Lung (tissue), 12 donors: ENCODE results near the gene APLP1. TPM values are rescaled to one million over a fixed set of nuclear protein-coding genes. Genes with fewer than 3 reads are reported as not detected.

Source experiments
- ATAC-seq: fragments of 200-7000 bp; cut with Tn5 transposase; one replicate; pipeline ENCODE4 v1.9.1; 2020; ENCODE audit warnings: moderate number of reproducible peaks; ENCODE audit not compliant: insufficient read depth, low FRiP score
- DNase-seq, 3 donors: peaks; one replicate each; pipeline ENCODE4 v3.0.0-alpha.2; 2013 to 2017
- H3K27ac ChIP-seq, 2 donors: one replicate each; pipeline ENCODE4 v1.5.1; 2013; ENCODE audit warnings: mild to moderate bottlenecking in 2 of 2, moderate library complexity in 2 of 2, control low read depth in 1 of 2, inconsistent platforms in 1 of 2, low read depth in 1 of 2, low read length in 1 of 2
- H3K27me3 ChIP-seq, 3 donors: one replicate each; pipeline ENCODE4 v1.5.1; 2013; ENCODE audit warnings: low read length in 2 of 3; ENCODE audit not compliant: control insufficient read depth in 3 of 3, insufficient read depth in 3 of 3
- H3K36me3 ChIP-seq, 4 donors: one replicate each; pipeline ENCODE4 v1.5.1; 2013; ENCODE audit warnings: low read length in 4 of 4, mild to moderate bottlenecking in 1 of 4, moderate library complexity in 1 of 4; ENCODE audit not compliant: control insufficient read depth in 4 of 4, insufficient read depth in 4 of 4
- H3K4me1 ChIP-seq, 5 donors: one replicate each; pipeline ENCODE4 v1.5.1; 2013; ENCODE audit warnings: low read length in 5 of 5, mild to moderate bottlenecking in 2 of 5, moderate library complexity in 1 of 5; ENCODE audit not compliant: control insufficient read depth in 5 of 5, insufficient read depth in 5 of 5
- H3K4me3 ChIP-seq: one replicate; pipeline ENCODE4 v1.5.1; 2013; ENCODE audit warnings: mild to moderate bottlenecking, control low read depth, moderate library complexity
- H3K9ac ChIP-seq, 2 donors: one replicate each; pipeline ENCODE4 v1.5.1; 2013; ENCODE audit warnings: low read length in 2 of 2, control low read depth in 1 of 2; ENCODE audit not compliant: insufficient read depth in 1 of 2
- H3K9me3 ChIP-seq, 4 donors: one replicate each; pipeline ENCODE4 v1.5.1; 2013; ENCODE audit warnings: low read length in 3 of 4, mild to moderate bottlenecking in 1 of 4, moderate library complexity in 1 of 4; ENCODE audit not compliant: control insufficient read depth in 4 of 4, insufficient read depth in 3 of 4
- WGBS, 2 donors: extraction: QIAGEN DNeasy Blood & Tissue Kit; methylation state at CpG; one replicate each; pipeline ENCODE4 v1.1.7; 2013; 5-methylcytosine and 5-hydroxymethylcytosine counted together
- polyA plus RNA-seq, 2 donors: library from polyadenylated mRNA; stranded (reverse); fragments of 200-250 nt; gene quantifications; one replicate each; pipeline ENCODE4 v1.2.1, GENCODE V29; 2013
- total RNA-seq, 2 donors: library from RNA; depleted of rRNA in 1 of 2; stranded (reverse); fragments of >200 nt in 1 of 2; gene quantifications; one replicate each; pipeline ENCODE4 v1.2.1, GENCODE V29; 2014 to 2021
- TF ChIP-seq, protein P1 (sequence below): IDR thresholded peaks from 2 replicates; pipeline ENCODE4 v1.5.1; 2012; ENCODE audit warnings: mild to moderate bottlenecking; ENCODE audit errors: control extremely low read depth, extremely low read depth
- donor health status: control.
- donor health status: control.
- donor health status: Bipolar disorder and iron deficiency.
- donor health status: healthy.
- donor health status: DM: yes; HTN: yes; CAD: no.

The APLP1 gene
- total and polyA plus RNA-seq, 4 donors: 0.94 to 6.5 (median 2.0) TPM

DNA sequence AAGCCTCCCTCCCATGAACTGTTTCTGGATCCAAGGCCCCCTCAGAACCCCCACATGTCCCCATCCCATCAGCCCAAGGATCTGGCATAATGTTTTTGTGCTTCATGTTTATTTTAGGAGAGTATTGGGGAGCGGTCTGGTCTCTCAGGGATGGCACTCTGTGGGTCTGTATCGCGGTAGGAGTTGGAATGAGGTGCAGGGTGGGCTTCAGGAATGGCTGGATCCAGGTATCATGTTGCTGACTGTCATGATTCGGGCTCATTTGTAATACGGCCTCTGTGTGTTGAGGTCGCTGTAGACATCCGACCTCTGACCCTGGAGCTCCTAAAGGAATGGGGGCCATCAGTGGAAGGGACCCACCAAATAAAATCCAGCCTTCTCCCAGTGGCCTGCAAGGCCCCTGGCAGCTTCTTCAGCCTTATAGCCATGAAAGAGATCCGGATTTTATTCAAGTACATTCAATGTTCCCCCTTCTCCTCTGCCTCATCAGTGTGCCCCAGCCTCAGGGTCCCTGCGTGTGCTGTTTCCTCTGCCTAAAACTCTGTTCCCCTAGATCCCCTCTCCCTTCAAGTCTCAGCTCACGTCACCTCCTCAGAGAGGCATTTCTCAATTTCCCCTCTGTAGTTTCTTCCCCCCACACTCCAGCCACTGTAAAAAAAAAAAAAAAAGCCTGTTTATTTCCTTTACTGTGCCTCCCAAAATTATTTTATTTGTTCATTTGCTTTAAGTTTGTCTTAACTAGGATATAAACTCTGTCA is 36.1 kb downstream of the APLP1 start:
- H3K9me3 ChIP-seq: no peaks in the 10 kb centered on the region
- H3K27ac ChIP-seq: peak overlapping the region in 1 of 2 donors; percentile 85
- ATAC-seq (no peak), DNase-seq (peak in 1 of 3 donors; percentile 6)
- H3K36me3 ChIP-seq: no peaks in the 10 kb centered on the region
- no peak overlapping the region for H3K4me3 ChIP-seq
- TF ChIP-seq, protein P1, sequence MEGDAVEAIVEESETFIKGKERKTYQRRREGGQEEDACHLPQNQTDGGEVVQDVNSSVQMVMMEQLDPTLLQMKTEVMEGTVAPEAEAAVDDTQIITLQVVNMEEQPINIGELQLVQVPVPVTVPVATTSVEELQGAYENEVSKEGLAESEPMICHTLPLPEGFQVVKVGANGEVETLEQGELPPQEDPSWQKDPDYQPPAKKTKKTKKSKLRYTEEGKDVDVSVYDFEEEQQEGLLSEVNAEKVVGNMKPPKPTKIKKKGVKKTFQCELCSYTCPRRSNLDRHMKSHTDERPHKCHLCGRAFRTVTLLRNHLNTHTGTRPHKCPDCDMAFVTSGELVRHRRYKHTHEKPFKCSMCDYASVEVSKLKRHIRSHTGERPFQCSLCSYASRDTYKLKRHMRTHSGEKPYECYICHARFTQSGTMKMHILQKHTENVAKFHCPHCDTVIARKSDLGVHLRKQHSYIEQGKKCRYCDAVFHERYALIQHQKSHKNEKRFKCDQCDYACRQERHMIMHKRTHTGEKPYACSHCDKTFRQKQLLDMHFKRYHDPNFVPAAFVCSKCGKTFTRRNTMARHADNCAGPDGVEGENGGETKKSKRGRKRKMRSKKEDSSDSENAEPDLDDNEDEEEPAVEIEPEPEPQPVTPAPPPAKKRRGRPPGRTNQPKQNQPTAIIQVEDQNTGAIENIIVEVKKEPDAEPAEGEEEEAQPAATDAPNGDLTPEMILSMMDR: no peak
- H3K9ac ChIP-seq: no peak overlapping the region
- no peaks in the 10 kb centered on the region for H3K27me3 ChIP-seq
- 73 to 79% methylated on average over 10 of the region's 10 CpGs for WGBS, 2 donors
- H3K4me1 ChIP-seq: peaks cover 0 to 19% (median 0%) of the 10 kb centered on the region in 5 donors

DNA sequence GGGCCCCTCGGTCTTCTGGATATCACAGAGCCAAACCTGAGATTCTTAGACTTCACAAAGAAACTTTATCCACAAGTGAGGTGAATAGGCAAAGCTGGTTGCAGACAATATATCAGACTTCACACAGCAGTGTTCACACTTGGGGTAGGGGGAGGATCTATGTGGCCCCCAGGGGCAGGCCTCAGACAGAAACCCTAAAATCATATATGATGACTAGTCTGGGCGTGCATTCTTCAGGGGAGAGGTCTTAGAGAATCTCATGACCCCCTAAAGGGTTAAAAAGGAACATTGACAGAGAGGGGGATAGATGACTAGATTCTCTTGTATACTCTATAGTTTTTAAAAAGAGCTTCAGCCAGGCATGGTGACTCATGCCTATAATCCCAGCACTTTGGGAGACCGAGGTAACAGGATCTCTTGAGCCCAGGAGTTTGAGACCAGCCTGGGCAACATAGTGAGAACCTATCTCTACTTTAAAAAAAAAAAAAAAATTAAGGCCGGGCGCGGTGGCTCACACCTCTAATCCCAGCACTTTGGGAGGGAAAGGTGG is 36.9 kb downstream of the APLP1 start:
- no peaks in the 10 kb centered on the region for H3K36me3 ChIP-seq

DNA sequence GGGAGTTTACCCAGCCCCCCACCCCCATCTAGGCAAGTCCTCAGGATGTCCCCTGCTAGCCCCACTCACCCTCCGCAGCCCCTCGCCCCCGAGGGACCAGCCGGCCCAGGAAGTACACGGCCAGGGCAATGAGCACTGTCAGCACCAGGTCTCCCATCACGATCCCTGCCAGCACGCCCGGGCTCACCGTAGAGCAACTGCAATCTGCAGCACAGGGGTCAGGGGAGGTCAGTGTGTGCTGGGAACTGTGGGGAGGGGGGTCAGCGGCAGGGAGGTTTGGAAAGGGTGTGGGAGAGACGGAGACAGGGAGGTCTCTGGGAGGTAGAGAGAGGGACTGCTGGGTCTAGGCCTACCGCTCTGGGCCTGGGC is 39.0 kb downstream of the APLP1 start:
- no peak for ATAC-seq
- no peaks in the 10 kb centered on the region for H3K36me3 ChIP-seq
- no peaks in the 10 kb centered on the region for H3K9me3 ChIP-seq
- H3K4me1 ChIP-seq: peaks cover 0 to 17% (median 0%) of the 10 kb centered on the region in 5 donors
- H3K27me3 ChIP-seq: no peaks in the 10 kb centered on the region
- H3K9ac ChIP-seq: no peak overlapping the region
- no peak for DNase-seq
- TF ChIP-seq, protein P1: no peak
- 52 to 60% methylated on average over 12 of the region's 12 CpGs for WGBS, 2 donors
- peak overlapping the region in 1 of 2 donors; percentile 77 for H3K27ac ChIP-seq
- peak overlapping the region; percentile 1 for H3K4me3 ChIP-seq

More for the DNA sequence above, 36.9 kb downstream of the APLP1 start:
- ATAC-seq (no peak), DNase-seq (no peak)
- peaks cover 0 to 17% (median 0%) of the 10 kb centered on the region in 5 donors for H3K4me1 ChIP-seq
- no peak overlapping the region for H3K9ac ChIP-seq
- H3K9me3 ChIP-seq: no peaks in the 10 kb centered on the region
- 74 to 75% methylated on average over 6 of the region's 6 CpGs for whole genome bisulfite sequencing, 2 donors
- TF ChIP-seq, protein P1: no peak
- no peaks in the 10 kb centered on the region for H3K27me3 ChIP-seq
- H3K27ac ChIP-seq: peak overlapping the region in 1 of 2 donors; percentile 32
- no peak overlapping the region for H3K4me3 ChIP-seq
